ENCODE results near the gene NUF2.
"Not testable (repeated sequence)": the region's sequence is repeated elsewhere in the genome, so short reads cannot be mapped to it uniquely, and the experiment has no call there.

NUF2 gene

GRCh38 chr1:163321311-163322305, at the start of gene NUF2:
TSS of gene NUF2 (plus strand) at chr1:163321954. CDS start at chr1:163326052, 4,098 bp downstream.
- peak; percentile 94 for DNase-seq

- DNase-seq, result no peak
Measured at GRCh38 chr1:163273766-163274441, 47.9 kb upstream of the NUF2 start.

- DNase-seq, result no peak
Measured at GRCh38 chr1:163275222-163275621, 46.5 kb upstream of the NUF2 start.

GRCh38 chr1:163278602-163279001, 43.2 kb upstream of the NUF2 start:
- DNase-seq, result no peak

- not testable (repeated sequence) for DNase-seq
Measured at GRCh38 chr1:163284867-163285266, 36.9 kb upstream of the NUF2 start.

- no peak for DNase-seq
Measured at GRCh38 chr1:163290025-163290640, 31.6 kb upstream of the NUF2 start.

GRCh38 chr1:163291461-163291860, 30.3 kb upstream of the NUF2 start:
- DNase-seq, result no peak

GRCh38 chr1:163292153-163292552, 29.6 kb upstream of the NUF2 start:
- DNase-seq, result not testable (repeated sequence)

- DNase-seq, result not testable (repeated sequence)
Measured at GRCh38 chr1:163293497-163293896, 28.3 kb upstream of the NUF2 start.

- DNase-seq, result no peak
Measured at GRCh38 chr1:163295949-163296348, 25.8 kb upstream of the NUF2 start.

- no peak for DNase-seq
Measured at GRCh38 chr1:163296504-163297263, 25.1 kb upstream of the NUF2 start.

GRCh38 chr1:163298365-163298764, 23.4 kb upstream of the NUF2 start:
- DNase-seq, result no peak

- DNase-seq, result no peak
Measured at GRCh38 chr1:163300568-163300967, 21.2 kb upstream of the NUF2 start.

- DNase-seq, result no peak
Measured at GRCh38 chr1:163303561-163303960, 18.2 kb upstream of the NUF2 start.

GRCh38 chr1:163305441-163305840, 16.3 kb upstream of the NUF2 start:
- DNase-seq, result no peak

- DNase-seq, result no peak
Measured at GRCh38 chr1:163307479-163308171, 14.1 kb upstream of the NUF2 start.

- DNase-seq, result no peak
Measured at GRCh38 chr1:163308811-163309210, 12.9 kb upstream of the NUF2 start.

GRCh38 chr1:163315773-163316374, 5.9 kb upstream of the NUF2 start:
- peak; percentile 34 for DNase-seq

- DNase-seq, result no peak
Measured at GRCh38 chr1:163320891-163321290, 863 bp upstream of the NUF2 start.

GRCh38 chr1:163323339-163323738, 1.6 kb downstream of the NUF2 start:
- not testable (repeated sequence) for DNase-seq

GRCh38 chr1:163331116-163331515, 9.4 kb downstream of the NUF2 start:
- DNase-seq, result no peak

GRCh38 chr1:163335216-163335615, 13.5 kb downstream of the NUF2 start:
- no peak for DNase-seq

Measured in NCI-H1694 treated with DMSO at 0.1 percent for 48 hours (cell line).